H1 (cell line): ENCODE results near the gene CDK13. TPM values are rescaled to one million over a fixed set of nuclear protein-coding genes. Genes with fewer than 3 reads are reported as not detected.

Experiments used
- EP300 ChIP-seq, 2 experiments: IDR thresholded peaks; 1 replicate in 1 of 2; 2 replicates in 1 of 2; pipeline ENCODE4 v1.6.1; 2011 to 2012; ENCODE audit warnings: low read depth in 2 of 2, low read length in 2 of 2, mild to moderate bottlenecking in 2 of 2, borderline replicate concordance in 1 of 2, inconsistent platforms in 1 of 2, moderate library complexity in 1 of 2
- KDM1A ChIP-seq: fragments of 200-600, 300-600 bp; sonication (generic); IDR thresholded peaks from 2 replicates; pipeline ENCODE4 v1.7.1; 2016; ENCODE audit warnings: mild to moderate bottlenecking, low read length, borderline replicate concordance
- KDM5A ChIP-seq: fragments of 200-600 bp; IDR thresholded peaks from 2 replicates; pipeline ENCODE4 v1.7.1; 2012; ENCODE audit warnings: mild to moderate bottlenecking, low read length, inconsistent platforms, mixed read lengths
- RNF2 ChIP-seq: fragments of 200-900, 300-1000 bp; sonication (generic); IDR thresholded peaks from 2 replicates; pipeline ENCODE4 v1.7.1; 2016; ENCODE audit warnings: borderline replicate concordance, low read depth, mild to moderate bottlenecking, antibody characterized with exemption, low read length; ENCODE audit not compliant: poor library complexity, severe bottlenecking; ENCODE audit errors: missing control alignments
- SRF ChIP-seq: IDR thresholded peaks from 2 replicates; pipeline ENCODE4 v1.6.1; 2011; ENCODE audit warnings: mild to moderate bottlenecking, low read depth, low read length, moderate library complexity
- TCF12 ChIP-seq: IDR thresholded peaks from 2 replicates; pipeline ENCODE4 v1.6.1; 2011; ENCODE audit warnings: low read depth, mild to moderate bottlenecking, low read length
- polyA plus RNA-seq, 7 experiments: library from polyadenylated mRNA; depleted of rRNA in 3 of 7; stranded (reverse) in 5 of 7; unstranded in 2 of 7; fragments of >200 nt in 5 of 7; fragments of 200-250 nt in 2 of 7; gene quantifications; 1 replicate in 5 of 7; 2 replicates in 1 of 7; 4 replicates in 1 of 7; pipeline versions ENCODE4 v1.2.1 to v1.2.3, GENCODE V29; 2011 to 2013; ENCODE audit warnings: missing spikeins in 2 of 7, mixed read lengths in 2 of 7
- total RNA-seq: library from RNA; stranded (reverse); fragmentation: NEBNext Ultra II Directional; extraction: Animal tissue kit (Norgen Biotek cat#: 25700); gene quantifications from 2 replicates; pipeline ENCODE4 v1.2.1, GENCODE V29; 2021
- TF ChIP-seq, protein P1 (sequence below): IDR thresholded peaks from 2 replicates; pipeline ENCODE4 v1.6.1; 2011; ENCODE audit warnings: low read length, improper control_type of control experiment

Gene CDK13
- total and polyA plus RNA-seq, 2 of the 8 experiments (the other 6 are each of a cell fraction or from before 2014, with no cell fraction given), result 22.6 to 49.5 TPM

DNA sequence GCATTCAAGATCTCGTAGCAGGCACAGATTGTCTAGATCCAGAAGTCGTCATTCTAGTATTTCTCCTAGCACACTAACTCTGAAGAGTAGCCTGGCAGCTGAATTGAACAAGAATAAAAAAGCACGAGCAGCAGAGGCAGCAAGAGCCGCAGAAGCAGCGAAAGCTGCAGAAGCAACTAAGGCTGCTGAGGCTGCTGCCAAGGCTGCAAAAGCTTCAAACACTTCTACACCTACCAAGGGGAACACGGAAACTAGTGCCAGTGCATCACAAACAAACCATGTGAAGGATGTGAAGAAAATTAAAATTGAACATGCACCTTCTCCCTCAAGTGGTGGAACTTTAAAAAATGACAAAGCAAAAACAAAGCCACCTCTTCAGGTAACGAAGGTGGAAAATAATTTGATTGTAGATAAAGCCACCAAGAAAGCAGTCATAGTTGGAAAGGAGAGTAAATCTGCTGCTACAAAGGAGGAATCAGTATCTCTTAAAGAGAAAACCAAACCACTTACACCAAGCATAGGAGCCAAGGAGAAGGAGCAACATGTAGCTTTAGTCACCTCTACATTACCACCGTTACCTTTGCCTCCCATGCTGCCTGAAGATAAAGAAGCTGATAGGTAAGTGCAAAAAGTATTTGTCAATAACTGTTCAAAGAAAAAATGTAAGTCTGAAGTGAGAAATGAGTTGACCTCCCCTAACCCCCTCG is 37.7 kb downstream of the CDK13 start (continued):
- no peak for TF ChIP-seq KDM1A
- no peak for TF ChIP-seq KDM5A
- TF ChIP-seq TCF12, result no peak
- TF ChIP-seq SRF, result no peak
- TF ChIP-seq, protein P1, sequence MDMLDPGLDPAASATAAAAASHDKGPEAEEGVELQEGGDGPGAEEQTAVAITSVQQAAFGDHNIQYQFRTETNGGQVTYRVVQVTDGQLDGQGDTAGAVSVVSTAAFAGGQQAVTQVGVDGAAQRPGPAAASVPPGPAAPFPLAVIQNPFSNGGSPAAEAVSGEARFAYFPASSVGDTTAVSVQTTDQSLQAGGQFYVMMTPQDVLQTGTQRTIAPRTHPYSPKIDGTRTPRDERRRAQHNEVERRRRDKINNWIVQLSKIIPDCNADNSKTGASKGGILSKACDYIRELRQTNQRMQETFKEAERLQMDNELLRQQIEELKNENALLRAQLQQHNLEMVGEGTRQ, result no peak
- no peak for TF ChIP-seq RNF2
- TF ChIP-seq EP300 (IDR thresholded peaks at IDR 0.05; ENCODE audit: borderline replicate concordance in 1 of 2, low read depth in 2 of 2, low read length in 2 of 2), result no peak
